ENCODE data around the gene RHEB. TPM values are rescaled to one million over a fixed set of nuclear protein-coding genes. Genes with fewer than 3 reads are reported as not detected.

Gene RHEB
- total RNA-seq, 1 donor from 2014 or later: 96.0 TPM

DNA sequence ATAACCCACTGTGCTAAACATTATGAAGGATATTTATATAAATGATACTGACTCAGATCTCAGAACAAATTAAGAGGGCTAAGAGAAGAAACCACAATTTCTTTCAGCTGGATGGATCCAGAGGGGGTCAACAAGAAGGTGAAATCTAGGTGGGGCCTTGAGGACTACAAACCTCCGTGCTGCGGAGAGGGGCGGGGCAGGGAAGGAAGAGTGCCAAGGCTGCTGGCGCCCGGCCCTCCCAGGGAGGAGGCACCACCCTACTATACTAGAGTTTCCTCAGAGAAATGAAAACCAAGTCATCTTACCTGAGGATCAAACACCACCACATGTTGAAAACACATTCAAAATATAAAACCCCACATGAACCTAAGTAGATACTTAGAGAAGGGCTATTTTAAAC, 50.4 kb downstream of the RHEB start:
- no peak overlapping the region for H3K27ac ChIP-seq
- peaks cover 6% of the 10 kb centered on the region for H3K4me1 ChIP-seq
- intact Hi-C loops (cut with DNase I): no loop called here
- DNase-seq (no peak), ATAC-seq (peak in 1 of 2 donors; percentile 28)
- H3K36me3 ChIP-seq: peaks cover 68% of the 10 kb centered on the region
- TF ChIP-seq, protein P1, sequence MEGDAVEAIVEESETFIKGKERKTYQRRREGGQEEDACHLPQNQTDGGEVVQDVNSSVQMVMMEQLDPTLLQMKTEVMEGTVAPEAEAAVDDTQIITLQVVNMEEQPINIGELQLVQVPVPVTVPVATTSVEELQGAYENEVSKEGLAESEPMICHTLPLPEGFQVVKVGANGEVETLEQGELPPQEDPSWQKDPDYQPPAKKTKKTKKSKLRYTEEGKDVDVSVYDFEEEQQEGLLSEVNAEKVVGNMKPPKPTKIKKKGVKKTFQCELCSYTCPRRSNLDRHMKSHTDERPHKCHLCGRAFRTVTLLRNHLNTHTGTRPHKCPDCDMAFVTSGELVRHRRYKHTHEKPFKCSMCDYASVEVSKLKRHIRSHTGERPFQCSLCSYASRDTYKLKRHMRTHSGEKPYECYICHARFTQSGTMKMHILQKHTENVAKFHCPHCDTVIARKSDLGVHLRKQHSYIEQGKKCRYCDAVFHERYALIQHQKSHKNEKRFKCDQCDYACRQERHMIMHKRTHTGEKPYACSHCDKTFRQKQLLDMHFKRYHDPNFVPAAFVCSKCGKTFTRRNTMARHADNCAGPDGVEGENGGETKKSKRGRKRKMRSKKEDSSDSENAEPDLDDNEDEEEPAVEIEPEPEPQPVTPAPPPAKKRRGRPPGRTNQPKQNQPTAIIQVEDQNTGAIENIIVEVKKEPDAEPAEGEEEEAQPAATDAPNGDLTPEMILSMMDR (IDR thresholded peaks at IDR 0.05): no peak
- no peaks in the 10 kb centered on the region for H3K27me3 ChIP-seq (ENCODE audit: low read depth)
- no peak overlapping the region for H3K4me3 ChIP-seq
- H3K9me3 ChIP-seq: no peaks in the 10 kb centered on the region

DNA sequence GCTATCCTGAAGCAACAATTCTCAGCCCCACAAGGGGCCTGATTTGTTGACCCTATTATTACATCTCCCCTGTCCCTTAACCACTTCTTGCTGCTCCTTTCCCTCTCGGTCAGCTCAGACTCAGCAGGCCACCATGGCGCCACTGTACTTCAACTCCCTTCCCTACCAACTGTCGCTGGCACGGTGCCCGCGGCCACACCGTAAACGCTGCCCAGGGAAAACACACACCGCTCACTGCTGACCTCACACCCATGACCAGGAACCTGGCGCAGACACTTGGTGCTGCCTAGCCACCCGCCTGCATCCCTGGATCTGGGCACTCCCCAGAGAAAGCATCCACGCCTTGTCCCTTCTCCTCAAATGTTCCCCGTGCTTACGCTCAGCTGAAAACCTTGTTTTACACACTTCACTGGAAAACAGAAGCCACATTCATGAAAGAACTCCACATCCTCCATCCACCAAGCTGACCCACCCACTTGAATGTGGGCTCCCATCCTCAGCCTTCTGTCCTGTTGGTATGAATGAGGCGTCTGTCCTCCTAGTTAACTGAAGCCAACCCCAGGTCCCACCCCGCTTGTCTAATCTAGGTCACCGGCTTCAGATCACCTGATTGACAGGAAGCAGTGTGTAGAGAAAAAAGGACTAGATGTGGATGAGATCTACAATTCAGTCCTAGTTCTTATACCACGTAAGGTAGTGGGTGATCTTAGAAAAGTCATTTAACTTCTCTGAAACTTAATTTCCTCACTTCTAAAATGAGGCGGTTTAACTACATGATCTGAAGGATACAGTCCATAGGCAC, 51.3 kb downstream of the RHEB start:
- peaks cover 74% of the 10 kb centered on the region for H3K36me3 ChIP-seq
- H3K9me3 ChIP-seq: no peaks in the 10 kb centered on the region
- TF ChIP-seq, protein P1 (IDR thresholded peaks at IDR 0.05): no peak
- no peak overlapping the region for H3K27ac ChIP-seq
- intact Hi-C loops (cut with DNase I): no loop called here
- no peak for ATAC-seq
- H3K4me3 ChIP-seq: no peak overlapping the region
- H3K4me1 ChIP-seq: peaks cover 6% of the 10 kb centered on the region
- DNase-seq: no peak
- no peaks in the 10 kb centered on the region for H3K27me3 ChIP-seq (ENCODE audit: low read depth)

DNA sequence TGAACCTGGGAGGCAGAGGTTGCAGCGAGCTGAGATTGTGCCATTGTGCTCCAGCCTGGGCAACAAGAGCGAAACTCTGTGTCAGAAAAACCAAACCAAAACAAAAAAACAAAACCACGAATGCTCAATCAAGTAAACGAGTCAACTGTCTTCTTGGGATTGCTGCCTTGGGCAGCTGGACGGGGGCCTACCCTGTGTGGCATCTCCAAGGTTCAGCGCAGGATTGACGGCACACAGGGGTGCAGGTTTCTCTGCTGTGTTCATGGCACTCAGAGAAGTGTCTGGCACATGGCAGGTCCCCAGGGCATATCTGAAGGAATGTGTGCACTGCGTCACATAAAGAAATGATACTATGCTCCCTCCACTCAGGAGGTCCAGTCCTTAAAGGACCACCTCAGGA, 54.5 kb downstream of the RHEB start:
- H3K27me3 ChIP-seq (ENCODE audit: low read depth): no peaks in the 10 kb centered on the region
- DNase-seq (no peak), ATAC-seq (no peak)
- H3K4me3 ChIP-seq: no peak overlapping the region
- H3K27ac ChIP-seq: no peak overlapping the region
- intact Hi-C loops (cut with DNase I): no loop called here
- peaks cover 61% of the 10 kb centered on the region for H3K36me3 ChIP-seq
- TF ChIP-seq, protein P1 (IDR thresholded peaks at IDR 0.05): no peak
- peaks cover 11% of the 10 kb centered on the region for H3K4me1 ChIP-seq
- peaks cover 7% of the 10 kb centered on the region for H3K9me3 ChIP-seq

DNA sequence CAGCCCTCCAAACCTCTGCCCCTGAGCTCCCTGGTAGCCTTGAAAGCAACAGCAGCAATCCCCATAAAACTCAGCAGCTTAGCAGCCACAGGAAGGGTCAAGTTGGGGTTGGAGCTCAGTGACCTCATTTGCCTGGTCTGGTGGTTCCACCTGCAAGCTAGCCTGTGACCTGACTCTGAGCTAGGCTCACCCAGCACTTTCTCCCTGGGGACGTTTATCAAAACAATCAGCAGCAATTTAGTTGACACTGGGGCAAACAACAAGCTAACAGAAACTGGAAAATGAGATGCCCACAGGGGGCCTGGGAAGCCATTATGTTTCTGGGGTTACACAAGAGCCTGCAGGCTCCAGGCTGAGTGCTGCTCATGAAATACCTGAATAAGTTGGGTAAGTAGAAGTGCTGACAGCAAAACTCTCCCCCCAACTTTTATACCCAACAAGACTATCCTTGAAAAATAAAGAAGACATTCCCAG, 57.4 kb downstream of the RHEB start:
- TF ChIP-seq, protein P1 (IDR thresholded peaks at IDR 0.05): no peak
- intact Hi-C loops (cut with DNase I): no loop called here
- Histone ChIP-seq H3K36me3 (peaks cover 35% of the 10 kb centered on the region), H3K27me3 (ENCODE audit: low read depth) (no peaks in the 10 kb centered on the region), H3K9me3 (peaks cover 7% of the 10 kb centered on the region), H3K4me1 (peaks cover 20% of the 10 kb centered on the region), H3K27ac (no peak overlapping the region), H3K4me3 (no peak overlapping the region)
- ATAC-seq: no peak
- no peak for DNase-seq

DNA sequence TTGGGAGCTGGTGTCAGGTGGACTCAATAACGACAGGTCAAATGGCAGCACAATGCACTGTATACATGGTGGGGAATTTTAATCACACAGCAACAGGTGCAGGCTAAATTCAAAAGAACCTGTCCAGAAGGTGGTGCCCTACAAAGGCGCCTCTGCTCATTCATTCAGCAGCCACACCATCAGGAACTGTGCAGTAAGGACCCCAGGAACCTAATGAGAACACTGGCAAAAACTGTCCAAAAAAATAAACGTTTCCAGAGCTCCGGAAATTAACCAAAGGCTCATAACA, 57.8 kb downstream of the RHEB start:
- ATAC-seq (no peak), DNase-seq (no peak)
- Histone ChIP-seq H3K9me3 (peaks cover 7% of the 10 kb centered on the region), H3K27ac (no peak overlapping the region), H3K27me3 (ENCODE audit: low read depth) (no peaks in the 10 kb centered on the region), H3K4me3 (no peak overlapping the region), H3K36me3 (peaks cover 30% of the 10 kb centered on the region), H3K4me1 (peaks cover 20% of the 10 kb centered on the region)
- TF ChIP-seq, protein P1 (IDR thresholded peaks at IDR 0.05): no peak
- intact Hi-C loops (cut with DNase I): no loop called here

All from lower lobe of right lung (tissue), 2 donors.